Endodermal cell (in vitro differentiated cells): ENCODE measurements around the gene SEMA4A. TPM values are rescaled to one million over a fixed set of nuclear protein-coding genes. Genes with fewer than 3 reads are reported as not detected.

Source experiments
- DNase-seq: peaks from one replicate; pipeline ENCODE4 v3.0.0-alpha.2; 2017
- H3K27ac ChIP-seq: 2 replicates; pipeline ENCODE4 v1.5.1; 2013; ENCODE audit warnings: mild to moderate bottlenecking, low read depth, low read length, moderate library complexity
- H3K27me3 ChIP-seq: 2 replicates; pipeline ENCODE4 v1.6.1; 2013; ENCODE audit warnings: mild to moderate bottlenecking, low read length, moderate library complexity; ENCODE audit not compliant: insufficient read depth, control insufficient read depth, poor library complexity, severe bottlenecking
- H3K36me3 ChIP-seq: 2 replicates; pipeline ENCODE4 v1.7.0; 2013; ENCODE audit warnings: mild to moderate bottlenecking, low read length, moderate library complexity; ENCODE audit not compliant: control insufficient read depth, insufficient read depth
- H3K4me1 ChIP-seq: one replicate; pipeline ENCODE4 v1.7.0; 2013; ENCODE audit warnings: low read length; ENCODE audit not compliant: control insufficient read depth, insufficient read depth
- H3K4me3 ChIP-seq: 2 replicates; pipeline ENCODE4 v1.5.1; 2013; ENCODE audit warnings: mild to moderate bottlenecking, low read length, moderate library complexity
- H3K9ac ChIP-seq: 2 replicates; pipeline ENCODE4 v1.6.1; 2013; ENCODE audit warnings: mild to moderate bottlenecking, low read length, moderate library complexity; ENCODE audit not compliant: poor library complexity, severe bottlenecking; ENCODE audit errors: extremely low read depth
- H3K9me3 ChIP-seq: 2 replicates; pipeline ENCODE4 v1.6.1; 2013; ENCODE audit warnings: mild to moderate bottlenecking, low read length, moderate library complexity; ENCODE audit not compliant: control insufficient read depth
- H3K27ac Mint-ChIP-seq: 2 replicates; pipeline ENCODE4 v1.8.0; 2020; ENCODE audit warnings: mixed read lengths
- H3K27me3 Mint-ChIP-seq: 2 replicates; pipeline ENCODE4 v1.8.0; 2021; ENCODE audit warnings: mild to moderate bottlenecking, mixed read lengths; ENCODE audit not compliant: insufficient read depth
- H3K36me3 Mint-ChIP-seq: 2 replicates; pipeline ENCODE4 v1.8.0; 2020; ENCODE audit warnings: low read depth, mixed read lengths
- H3K4me1 Mint-ChIP-seq: 2 replicates; pipeline ENCODE4 v1.8.0; 2020; ENCODE audit warnings: mixed read lengths
- H3K4me3 Mint-ChIP-seq: 2 replicates; pipeline ENCODE4 v1.8.0; 2020; ENCODE audit warnings: mild to moderate bottlenecking, moderate library complexity, mixed read lengths
- H3K9me3 Mint-ChIP-seq: 2 replicates; pipeline ENCODE4 v1.8.0; 2020; ENCODE audit warnings: mild to moderate bottlenecking, mixed read lengths
- WGBS, 2 experiments: methylation state at CpG; one replicate each; pipeline versions ENCODE4 v1.1.5 to v1.1.7; 2013; ENCODE audit warnings: missing lambda C conversion rate in 2 of 2, mixed read lengths in 1 of 2; ENCODE audit not compliant: insufficient coverage in 1 of 2, insufficient read length in 1 of 2; 5-methylcytosine and 5-hydroxymethylcytosine counted together
- total RNA-seq, 2 donors: library from RNA; stranded (reverse); fragmentation: NEBNext Ultra II Directional in 1 of 2; extraction: Animal tissue kit (Norgen Biotek cat#: 25700) in 1 of 2; gene quantifications; 2 replicates in 1 of 2; 3 replicates in 1 of 2; pipeline ENCODE4 v1.2.1, GENCODE V29; 2021
- TF ChIP-seq, protein P1 (sequence below): fragments of 200-600 bp; sonication (generic); conservative IDR thresholded peaks from 2 replicates; pipeline ENCODE4 v1.5.0; 2021; ENCODE audit warnings: antibody characterized with exemption, mild to moderate bottlenecking

SEMA4A gene
- total RNA-seq, 2 donors from 2014 or later: 6.4 to 10.3 TPM

DNA sequence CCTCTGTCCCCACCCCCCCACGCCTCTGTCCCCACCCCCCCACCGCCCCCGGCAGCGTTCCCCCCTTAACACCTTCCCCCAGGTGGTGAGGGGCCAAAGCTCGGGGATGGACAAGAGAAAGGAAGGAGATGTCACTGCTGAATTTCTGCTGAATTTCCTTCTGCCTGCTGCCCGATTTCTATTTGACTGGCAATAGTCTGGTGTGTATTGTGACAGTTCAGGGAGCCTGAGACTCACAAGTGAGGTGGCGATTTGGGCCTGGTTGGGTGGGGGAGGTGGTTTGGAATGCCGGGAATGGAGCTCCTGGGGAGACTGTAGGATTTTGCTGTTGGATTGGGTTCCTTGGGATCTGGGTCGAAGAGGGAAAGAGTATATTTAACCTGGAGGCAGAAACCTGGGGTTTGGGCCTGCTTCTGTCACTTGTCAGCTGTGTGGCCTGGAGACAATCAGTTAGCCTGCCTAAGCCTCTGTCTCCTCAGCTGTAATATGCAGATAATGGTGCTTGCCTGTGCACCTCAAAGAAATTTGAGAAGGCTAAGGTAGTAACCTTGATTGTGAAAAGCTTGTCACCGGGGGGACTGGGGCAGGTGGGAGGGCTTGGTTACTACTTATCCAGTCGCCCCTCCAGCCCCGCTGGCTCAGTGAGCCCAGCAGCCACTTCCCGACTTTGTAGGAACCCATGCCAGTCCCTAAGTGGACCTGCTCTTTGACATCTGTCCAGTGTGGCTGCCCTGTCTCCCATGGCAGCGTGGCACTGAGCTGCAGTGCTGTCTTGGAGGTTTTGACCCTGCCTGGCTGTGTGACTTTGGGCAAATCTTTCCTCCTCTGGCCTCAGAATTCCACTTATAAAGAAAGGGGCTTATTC is 46.5 kb upstream of the SEMA4A start:
- H3K9ac ChIP-seq: peak overlapping the region; percentile 91
- H3K36me3 ChIP-seq: peaks cover 21% of the 10 kb centered on the region
- no peaks in the 10 kb centered on the region for H3K27me3 ChIP-seq
- 25 to 46% methylated on average over 7 to 10 of the region's 14 CpGs for WGBS, 2 experiments
- peaks cover 21% of the 10 kb centered on the region for H3K4me1 ChIP-seq
- peak overlapping the region; percentile 91 for H3K27ac Mint-ChIP-seq
- DNase-seq: peak; percentile 95
- H3K4me1 Mint-ChIP-seq: peaks cover 40% of the 10 kb centered on the region
- TF ChIP-seq, protein P1, sequence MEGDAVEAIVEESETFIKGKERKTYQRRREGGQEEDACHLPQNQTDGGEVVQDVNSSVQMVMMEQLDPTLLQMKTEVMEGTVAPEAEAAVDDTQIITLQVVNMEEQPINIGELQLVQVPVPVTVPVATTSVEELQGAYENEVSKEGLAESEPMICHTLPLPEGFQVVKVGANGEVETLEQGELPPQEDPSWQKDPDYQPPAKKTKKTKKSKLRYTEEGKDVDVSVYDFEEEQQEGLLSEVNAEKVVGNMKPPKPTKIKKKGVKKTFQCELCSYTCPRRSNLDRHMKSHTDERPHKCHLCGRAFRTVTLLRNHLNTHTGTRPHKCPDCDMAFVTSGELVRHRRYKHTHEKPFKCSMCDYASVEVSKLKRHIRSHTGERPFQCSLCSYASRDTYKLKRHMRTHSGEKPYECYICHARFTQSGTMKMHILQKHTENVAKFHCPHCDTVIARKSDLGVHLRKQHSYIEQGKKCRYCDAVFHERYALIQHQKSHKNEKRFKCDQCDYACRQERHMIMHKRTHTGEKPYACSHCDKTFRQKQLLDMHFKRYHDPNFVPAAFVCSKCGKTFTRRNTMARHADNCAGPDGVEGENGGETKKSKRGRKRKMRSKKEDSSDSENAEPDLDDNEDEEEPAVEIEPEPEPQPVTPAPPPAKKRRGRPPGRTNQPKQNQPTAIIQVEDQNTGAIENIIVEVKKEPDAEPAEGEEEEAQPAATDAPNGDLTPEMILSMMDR: no peak
- H3K4me3 Mint-ChIP-seq: peak overlapping the region; percentile 52
- H3K36me3 Mint-ChIP-seq: peaks cover 8% of the 10 kb centered on the region
- H3K9me3 ChIP-seq: no peaks in the 10 kb centered on the region
- no peaks in the 10 kb centered on the region for H3K9me3 Mint-ChIP-seq
- H3K4me3 ChIP-seq: peak overlapping the region; percentile 71
- H3K27me3 Mint-ChIP-seq: peaks cover 5% of the 10 kb centered on the region
- H3K27ac ChIP-seq: peak overlapping the region; percentile 93

DNA sequence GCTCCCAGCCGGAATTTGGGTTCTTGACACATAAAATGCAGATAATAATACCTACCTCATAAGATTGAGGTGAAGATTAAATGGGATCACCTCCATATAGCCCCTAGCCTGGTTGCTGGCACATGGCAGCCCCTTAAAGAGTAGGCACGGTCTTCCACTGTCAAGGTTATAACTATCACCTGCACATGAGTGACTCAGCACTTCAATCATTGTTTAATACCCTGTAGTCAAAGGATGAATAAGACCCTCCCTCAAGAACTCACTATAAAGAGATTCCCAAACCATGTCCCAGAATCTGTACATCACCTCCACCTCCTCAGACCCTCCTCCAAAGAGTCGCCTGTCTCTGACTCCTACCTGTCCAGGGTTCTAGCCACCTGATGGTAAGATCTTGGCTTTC is 45.3 kb upstream of the SEMA4A start:
- H3K9ac ChIP-seq: no peak overlapping the region
- H3K27ac ChIP-seq: no peak overlapping the region
- Mint-ChIP-seq H3K9me3 (no peaks in the 10 kb centered on the region), H3K36me3 (peaks cover 8% of the 10 kb centered on the region), H3K4me3 (no peak overlapping the region), H3K27me3 (peaks cover 6% of the 10 kb centered on the region), H3K4me1 (peaks cover 40% of the 10 kb centered on the region), H3K27ac (no peak overlapping the region)
- no peaks in the 10 kb centered on the region for H3K9me3 ChIP-seq
- WGBS, 2 experiments: 83 to 86% methylated on average over 2 to 3 of the region's 3 CpGs
- peaks cover 21% of the 10 kb centered on the region for H3K4me1 ChIP-seq
- DNase-seq: no peak
- no peaks in the 10 kb centered on the region for H3K27me3 ChIP-seq
- no peak overlapping the region for H3K4me3 ChIP-seq
- TF ChIP-seq, protein P1: no peak
- peaks cover 11% of the 10 kb centered on the region for H3K36me3 ChIP-seq

DNA sequence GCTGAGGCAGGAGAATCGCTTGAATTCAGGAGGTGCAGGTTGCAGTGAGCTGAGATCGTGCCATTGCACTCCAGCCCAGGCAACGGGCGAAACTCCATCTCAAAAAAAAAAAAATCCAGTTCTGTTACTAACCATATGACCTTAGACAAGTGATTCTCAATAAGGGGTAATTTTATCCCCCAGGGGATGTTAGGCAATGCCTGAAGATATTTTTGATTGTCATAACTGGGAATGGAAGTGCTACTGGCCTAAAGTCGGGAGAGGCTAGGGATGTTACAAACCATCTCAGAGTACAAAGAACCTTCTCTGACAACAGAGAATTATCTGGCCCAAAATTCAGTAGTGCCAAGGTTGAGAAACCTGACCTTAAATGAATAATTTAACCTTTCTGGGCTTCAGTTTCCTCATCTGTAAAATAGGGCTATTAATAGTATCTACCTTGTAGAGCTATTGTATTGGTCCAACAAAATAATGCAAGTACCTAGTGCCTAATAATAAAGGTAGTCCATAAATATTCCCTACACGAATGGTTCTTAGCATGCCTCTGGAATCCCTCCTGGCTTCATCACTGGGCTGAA is 44.6 kb upstream of the SEMA4A start:
- H3K4me1 ChIP-seq: peaks cover 21% of the 10 kb centered on the region

More for the DNA sequence above, 44.6 kb upstream of the SEMA4A start:
- Histone ChIP-seq H3K9me3 (no peaks in the 10 kb centered on the region), H3K4me3 (no peak overlapping the region), H3K9ac (no peak overlapping the region), H3K27ac (no peak overlapping the region), H3K36me3 (peaks cover 8% of the 10 kb centered on the region), H3K27me3 (no peaks in the 10 kb centered on the region)
- Mint-ChIP-seq H3K36me3 (peaks cover 8% of the 10 kb centered on the region), H3K9me3 (no peaks in the 10 kb centered on the region), H3K4me1 (peaks cover 41% of the 10 kb centered on the region), H3K27me3 (peaks cover 12% of the 10 kb centered on the region), H3K4me3 (no peak overlapping the region), H3K27ac (no peak overlapping the region)
- DNase-seq: no peak
- 94 to 100% methylated on average over 6 of the region's 6 CpGs for WGBS, 2 experiments
- TF ChIP-seq, protein P1: no peak
